Activated CD4-positive, alpha-beta T cell treated with anti-CD3 and anti-CD28 coated beads for 36 hours (primary cell): ENCODE measurements around the gene KNG1. TPM values are rescaled to one million over a fixed set of nuclear protein-coding genes. Genes with fewer than 3 reads are reported as not detected.

Experiments used
- ATAC-seq: fragments of 200-7000 bp; cut with Tn5 transposase; one replicate; pipeline ENCODE4 v1.10.0; 2021; ENCODE audit warnings: mild to moderate bottlenecking, moderate library complexity
- CTCF ChIA-PET: fragments of 350-600 bp; sonication (Branson Sonifier 250); formaldehyde crosslinking; loops from one replicate; lab custom pipeline; 2021; ENCODE audit warnings: antibody characterized with exemption; lab: Charles Lee
- POLR2A ChIA-PET: fragments of 350-600 bp; sonication (Branson Sonifier 250); formaldehyde crosslinking; loops from one replicate; lab custom pipeline; 2021; ENCODE audit warnings: antibody characterized with exemption, inconsistent platforms; lab: Charles Lee
- DNase-seq: peaks from one replicate; pipeline ENCODE4 v3.0.0-alpha.2; 2020
- H3K27ac Mint-ChIP-seq: one replicate; pipeline ENCODE4 v1.8.0; 2021; ENCODE audit warnings: mixed read lengths
- H3K27me3 Mint-ChIP-seq: one replicate; pipeline ENCODE4 v1.8.0; 2021; ENCODE audit warnings: mixed read lengths
- H3K36me3 Mint-ChIP-seq: one replicate; pipeline ENCODE4 v1.8.0; 2021; ENCODE audit warnings: low read depth, mixed read lengths
- H3K4me1 Mint-ChIP-seq: one replicate; pipeline ENCODE4 v1.8.0; 2021; ENCODE audit warnings: mixed read lengths
- H3K4me3 Mint-ChIP-seq: one replicate; pipeline ENCODE4 v1.8.0; 2021; ENCODE audit warnings: mild to moderate bottlenecking, moderate library complexity, mixed read lengths
- H3K9me3 Mint-ChIP-seq: one replicate; pipeline ENCODE4 v1.8.0; 2021; ENCODE audit warnings: low read depth, mixed read lengths
- intact Hi-C, 2 experiments: fragments of 100-400 bp; cut with DNase I in 1 of 2; cut with micrococcal nuclease in 1 of 2; formaldehyde crosslinking; loops; one replicate each; pipeline versions ENCODE4 v1.14.2 to v1.15.1; 2022 to 2024; cut with DNase I, micrococcal nuclease
- total RNA-seq, 2 experiments: library from RNA; stranded (reverse); gene quantifications; one replicate each; pipeline ENCODE4 v1.2.3, GENCODE V29; 2021

Gene KNG1
- total RNA-seq, 2 experiments from 2014 or later = not detected

DNA sequence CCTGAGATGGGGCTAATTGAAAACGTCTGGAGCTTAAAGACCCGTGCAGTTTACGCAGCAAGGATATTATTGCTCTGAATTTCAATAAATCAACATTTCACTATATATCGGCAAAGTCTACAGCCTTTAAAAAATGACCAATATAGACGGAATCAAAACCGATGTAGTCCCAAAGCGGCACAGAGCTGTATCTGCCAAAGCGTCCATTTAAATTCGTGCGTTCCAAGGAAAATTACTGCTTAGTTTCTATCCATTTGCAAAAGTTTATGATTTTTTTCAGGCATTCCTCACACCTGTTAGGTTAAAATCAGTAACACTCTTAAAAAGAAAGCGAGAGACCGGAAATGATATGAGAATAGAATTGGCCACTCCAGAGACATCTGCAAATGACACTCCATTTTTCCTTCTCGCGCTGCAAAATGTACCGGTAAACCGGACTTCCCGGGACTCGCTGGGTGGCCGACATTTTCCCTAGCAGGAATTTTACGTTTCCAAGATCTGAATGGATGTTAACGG, 65.4 kb downstream of the KNG1 start:
- intact Hi-C loops = loop anchor here (1.0 to 5.0 kb wide), 14 partner anchors 10 to 1196 kb away; partner anchors contain the start of genes DNAJB11 (in 2 of the 2), RFC4 (in 2 of the 2), ETV5 (in 1 of the 2) and RPL39L (in 1 of the 2)
- H3K9me3 Mint-ChIP-seq = no peaks in the 10 kb centered on the region
- no peak for ATAC-seq
- H3K27me3 Mint-ChIP-seq = no peaks in the 10 kb centered on the region
- POLR2A ChIA-PET = interaction anchor here (0.5 to 3.7 kb wide), 13 partner anchors 9 to 830 kb away, joined by 3 to 36 read pairs (median 4); partner anchors contain the start of genes DNAJB11 and RFC4
- peaks cover 26% of the 10 kb centered on the region for H3K4me1 Mint-ChIP-seq
- CTCF ChIA-PET = interaction anchor here (0.7 to 1.3 kb wide), 3 partner anchors 9 to 167 kb away, joined by 3 to 5 read pairs (median 4); no protein-coding TSS in a partner anchor
- H3K4me3 Mint-ChIP-seq = peak overlapping the region; percentile 100
- peaks cover 43% of the 10 kb centered on the region for H3K36me3 Mint-ChIP-seq
- peak overlapping the region; percentile 100 for H3K27ac Mint-ChIP-seq
- no peak for DNase-seq

DNA sequence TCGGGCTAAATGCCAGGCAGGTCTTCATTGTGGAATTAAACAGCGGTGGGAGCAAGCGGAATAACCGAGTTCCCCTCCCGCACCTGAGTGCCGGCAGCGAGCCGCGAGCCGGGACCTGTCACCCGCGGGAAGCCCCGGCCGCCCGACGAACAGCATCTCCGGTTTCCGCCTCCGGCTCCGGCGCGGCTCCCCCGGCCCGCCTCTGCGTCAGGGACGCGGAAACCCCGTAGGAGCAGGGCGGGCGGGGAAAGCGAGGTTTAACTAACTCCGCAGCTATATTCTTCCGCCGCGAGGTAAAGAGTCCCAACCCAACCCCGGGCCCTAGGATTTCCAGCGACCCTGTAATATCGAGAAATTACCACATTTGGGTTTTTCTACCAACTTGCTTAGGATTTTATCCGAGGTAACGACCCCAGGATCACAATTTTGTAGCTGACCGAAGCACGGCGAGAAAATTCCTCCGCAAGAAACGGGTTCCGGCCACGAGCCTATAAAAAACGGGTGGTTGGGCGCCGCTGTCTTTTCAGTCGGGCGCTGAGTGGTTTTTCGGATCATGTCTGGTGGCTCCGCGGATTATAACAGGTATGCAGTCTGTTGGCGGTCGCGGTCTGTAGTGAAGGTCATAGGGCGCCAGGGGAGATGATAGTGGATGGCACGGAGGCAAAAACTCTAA, 66.0 kb downstream of the KNG1 start, which contains the start of gene EIF4A2:
Gene EIF4A2 (plus strand): TSS at position 520 of the 673 bp plus-strand sequence. CDS start 34 bp downstream, at position 554.
- ChIA-PET CTCF (interaction anchor here (0.7 to 1.3 kb wide), 6 partner anchors 9 to 583 kb away, joined by 3 to 5 read pairs (median 3); partner anchors contain the start of gene RPL39L), POLR2A (interaction anchor here (0.5 to 3.7 kb wide), 15 partner anchors 9 to 830 kb away, joined by 3 to 36 read pairs (median 4); partner anchors contain the start of genes DNAJB11 and RFC4)
- peak; percentile 69 for ATAC-seq
- H3K4me1 Mint-ChIP-seq = peaks cover 32% of the 10 kb centered on the region
- peak; percentile 95 for DNase-seq
- peaks cover 49% of the 10 kb centered on the region for H3K36me3 Mint-ChIP-seq
- H3K27ac Mint-ChIP-seq = peak within 1 kb of the TSS; percentile 100
- intact Hi-C loops = loop anchor here (1.0 to 5.0 kb wide), 13 partner anchors 23 to 1196 kb away; partner anchors contain the start of genes DNAJB11 (in 2 of the 2), RFC4 (in 2 of the 2), ETV5 (in 1 of the 2) and RPL39L (in 1 of the 2)
- no peaks in the 10 kb centered on the region for H3K27me3 Mint-ChIP-seq
- no peaks in the 10 kb centered on the region for H3K9me3 Mint-ChIP-seq
- H3K4me3 Mint-ChIP-seq = peak within 1 kb of the TSS; percentile 100

DNA sequence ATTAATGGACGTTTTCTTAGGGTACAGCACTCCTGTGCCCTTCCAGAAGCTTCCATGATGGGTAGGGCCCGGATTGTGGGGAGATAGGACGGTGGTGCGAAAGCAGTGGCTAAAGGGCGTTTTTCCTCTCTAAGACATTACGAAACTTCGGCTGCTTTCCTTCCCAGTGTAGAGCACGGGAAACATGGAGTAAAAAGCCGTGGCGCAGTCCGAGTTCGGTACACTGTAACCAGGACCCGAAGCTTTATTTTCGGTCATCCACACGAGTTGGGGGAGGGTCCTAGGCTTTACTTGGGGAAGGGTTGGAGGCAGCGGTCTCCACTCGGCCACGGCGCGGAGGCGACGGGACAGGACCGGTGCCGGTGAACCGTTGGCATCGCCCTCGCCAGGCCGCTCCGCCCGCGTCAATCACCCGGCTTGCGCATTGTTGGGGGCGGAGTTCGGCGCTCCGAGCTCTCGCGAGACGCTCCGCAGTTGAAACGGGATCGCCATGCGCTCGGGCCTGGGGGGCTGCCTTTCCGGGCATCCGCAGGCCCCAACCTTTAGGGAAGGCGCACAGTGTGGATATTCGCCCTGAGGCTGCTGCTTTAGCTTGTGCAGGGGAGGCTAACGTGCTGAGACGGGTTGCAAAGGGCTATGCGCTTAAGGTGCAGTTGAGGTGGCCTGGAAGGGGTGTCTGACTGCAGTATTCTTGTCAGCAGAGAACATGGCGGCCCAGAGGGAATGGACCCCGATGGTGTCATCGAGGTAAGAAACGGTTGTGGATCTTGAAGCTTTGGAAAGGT, 66.8 kb downstream of the KNG1 start:
- ATAC-seq (peak; percentile 71), DNase-seq (peak; percentile 87)
- H3K36me3 Mint-ChIP-seq = peaks cover 56% of the 10 kb centered on the region
- peak overlapping the region; percentile 100 for H3K27ac Mint-ChIP-seq
- no peaks in the 10 kb centered on the region for H3K27me3 Mint-ChIP-seq
- peaks cover 39% of the 10 kb centered on the region for H3K4me1 Mint-ChIP-seq
- ChIA-PET POLR2A (interaction anchor here (0.5 to 3.7 kb wide), 14 partner anchors 8 to 249 kb away, joined by 3 to 36 read pairs (median 5); partner anchors contain the start of genes DNAJB11 and RFC4), CTCF (interaction anchor here (0.6 to 1.7 kb wide), 6 partner anchors 21 to 582 kb away, joined by 3 to 6 read pairs (median 3); partner anchors contain the start of gene RPL39L)
- intact Hi-C loops = loop anchor here (1.0 to 5.0 kb wide), 13 partner anchors 22 to 1197 kb away; partner anchors contain the start of genes DNAJB11 (in 2 of the 2), RFC4 (in 2 of the 2), ETV5 (in 1 of the 2) and RPL39L (in 1 of the 2)
- H3K9me3 Mint-ChIP-seq = no peaks in the 10 kb centered on the region
- H3K4me3 Mint-ChIP-seq = peak overlapping the region; percentile 100

DNA sequence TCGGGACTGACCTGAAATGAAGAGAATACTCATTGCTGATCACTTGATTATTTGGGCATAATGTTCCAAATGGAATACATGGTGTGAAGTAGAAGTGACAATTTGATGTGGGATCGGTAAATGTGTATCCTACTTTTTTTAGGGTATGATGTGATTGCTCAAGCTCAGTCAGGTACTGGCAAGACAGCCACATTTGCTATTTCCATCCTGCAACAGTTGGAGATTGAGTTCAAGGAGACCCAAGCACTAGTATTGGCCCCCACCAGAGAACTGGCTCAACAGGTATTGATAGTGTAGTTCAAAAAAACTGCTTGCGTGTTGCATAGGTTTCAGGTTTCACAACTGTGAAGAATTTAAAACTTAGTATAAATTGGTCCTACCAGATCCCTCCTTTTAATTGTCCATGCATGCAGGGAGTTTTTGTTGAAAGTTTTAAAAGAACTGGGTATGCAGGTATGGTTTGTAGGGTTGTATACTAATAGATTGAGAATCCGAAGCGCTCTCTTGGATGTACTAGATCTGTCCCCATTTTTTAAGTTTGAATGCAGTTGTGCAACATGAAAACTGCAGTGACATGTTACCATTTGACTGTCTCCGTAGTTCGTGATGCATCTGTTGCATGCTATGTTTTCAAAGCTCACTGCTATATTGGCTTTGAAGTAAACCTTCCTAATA, 67.8 kb downstream of the KNG1 start:
- Mint-ChIP-seq H3K27me3 (no peaks in the 10 kb centered on the region), H3K9me3 (no peaks in the 10 kb centered on the region), H3K36me3 (peaks cover 62% of the 10 kb centered on the region), H3K27ac (peak overlapping the region; percentile 100), H3K4me3 (peak overlapping the region; percentile 100), H3K4me1 (peaks cover 43% of the 10 kb centered on the region)
- CTCF ChIA-PET = interaction anchor here (0.6 to 1.7 kb wide), 5 partner anchors 20 to 461 kb away, joined by 3 to 6 read pairs (median 3); no protein-coding TSS in a partner anchor
- intact Hi-C loops = loop anchor here (5.0 kb wide), 4 partner anchors 37 to 242 kb away; no protein-coding TSS in a partner anchor
- ATAC-seq = no peak
- POLR2A ChIA-PET = interaction anchor here (0.6 to 3.7 kb wide), 8 partner anchors 12 to 250 kb away, joined by 3 to 36 read pairs (median 5); partner anchors contain the start of genes DNAJB11 and RFC4
- no peak for DNase-seq

DNA sequence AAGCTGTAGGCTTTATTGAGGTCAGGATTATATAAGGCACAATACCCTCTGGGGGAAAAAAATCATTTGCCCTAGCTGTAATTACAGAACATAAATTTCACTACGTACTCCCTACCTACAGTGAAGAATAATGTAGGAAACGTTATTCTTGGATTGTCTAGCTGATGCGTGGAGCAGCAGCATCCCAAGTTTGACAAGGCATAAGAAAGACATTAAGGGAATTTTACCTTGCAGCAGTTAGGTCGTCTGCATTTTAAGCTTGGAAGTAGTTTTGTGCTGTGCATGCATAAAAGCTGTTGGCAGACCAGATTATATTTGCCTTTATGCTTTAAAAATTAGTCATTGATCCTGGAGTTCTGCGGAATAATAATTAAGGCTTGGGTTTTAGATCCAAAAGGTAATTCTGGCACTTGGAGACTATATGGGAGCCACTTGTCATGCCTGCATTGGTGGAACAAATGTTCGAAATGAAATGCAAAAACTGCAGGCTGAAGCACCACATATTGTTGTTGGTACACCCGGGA, 68.4 kb downstream of the KNG1 start:
- Mint-ChIP-seq H3K4me3 (peak overlapping the region; percentile 100), H3K4me1 (peaks cover 43% of the 10 kb centered on the region), H3K27me3 (no peaks in the 10 kb centered on the region), H3K27ac (peak overlapping the region; percentile 100), H3K36me3 (peaks cover 67% of the 10 kb centered on the region), H3K9me3 (no peaks in the 10 kb centered on the region)
- ChIA-PET CTCF (interaction anchor here (0.6 to 1.7 kb wide), 4 partner anchors 19 to 461 kb away, joined by 3 to 6 read pairs (median 4); no protein-coding TSS in a partner anchor), POLR2A (interaction anchor here (0.7 to 3.7 kb wide), 5 partner anchors 13 to 215 kb away, joined by 3 to 36 read pairs (median 7); partner anchors contain the start of gene DNAJB11)
- ATAC-seq (no peak), DNase-seq (no peak)
- intact Hi-C loops = loop anchor here in 1 of 2 experiments (2.0 to 5.0 kb wide), 2 partner anchors 37 to 853 kb away; no protein-coding TSS in a partner anchor

- peak overlapping the region; percentile 100 for H3K4me3 Mint-ChIP-seq
- H3K36me3 Mint-ChIP-seq = peaks cover 78% of the 10 kb centered on the region
- intact Hi-C loops = loop anchor here in 1 of 2 experiments (2.0 to 5.0 kb wide), 2 partner anchors 35 to 854 kb away; no protein-coding TSS in a partner anchor
- H3K4me1 Mint-ChIP-seq = peaks cover 49% of the 10 kb centered on the region
- H3K9me3 Mint-ChIP-seq = no peaks in the 10 kb centered on the region
- ChIA-PET POLR2A (no interaction called here), CTCF (no interaction called here)
- H3K27me3 Mint-ChIP-seq = no peaks in the 10 kb centered on the region
- DNase-seq = no peak
- peak overlapping the region; percentile 100 for H3K27ac Mint-ChIP-seq
- ATAC-seq = no peak
Measured at GRCh38 chr3:186786922-186787321, 69.8 kb downstream of the KNG1 start.

- DNase-seq (no peak), ATAC-seq (no peak)
- no peaks in the 10 kb centered on the region for H3K27me3 Mint-ChIP-seq
- H3K4me1 Mint-ChIP-seq = peaks cover 45% of the 10 kb centered on the region
- intact Hi-C loops = loop anchor here in 1 of 2 experiments (2.0 to 5.0 kb wide), 2 partner anchors 34 to 855 kb away; no protein-coding TSS in a partner anchor
- CTCF ChIA-PET = no interaction called here
- H3K36me3 Mint-ChIP-seq = peaks cover 84% of the 10 kb centered on the region
- H3K27ac Mint-ChIP-seq = peak overlapping the region; percentile 100
- no peaks in the 10 kb centered on the region for H3K9me3 Mint-ChIP-seq
- POLR2A ChIA-PET = interaction anchor here (1.5 kb wide), 1 partner anchor 15 kb away, joined by 3 read pairs; no protein-coding TSS in a partner anchor
- H3K4me3 Mint-ChIP-seq = peak overlapping the region; percentile 100
Measured at GRCh38 chr3:186787642-186788481, 70.7 kb downstream of the KNG1 start.

GRCh38 chr3:186788482-186789370, 71.6 kb downstream of the KNG1 start:
- intact Hi-C loops = loop anchor here in 1 of 2 experiments (5.0 kb wide), 1 partner anchor 34 kb away; no protein-coding TSS in a partner anchor
- peaks cover 87% of the 10 kb centered on the region for H3K36me3 Mint-ChIP-seq

More at GRCh38 chr3:186788482-186789370, 71.6 kb downstream of the KNG1 start:
- ATAC-seq (no peak), DNase-seq (no peak)
- POLR2A ChIA-PET = interaction anchor here (0.6 to 2.2 kb wide), 3 partner anchors 15 to 133 kb away, joined by 3 to 12 read pairs (median 3); partner anchors contain the start of gene RFC4
- H3K27ac Mint-ChIP-seq = peak overlapping the region; percentile 100
- no peaks in the 10 kb centered on the region for H3K9me3 Mint-ChIP-seq
- H3K4me1 Mint-ChIP-seq = peaks cover 45% of the 10 kb centered on the region
- CTCF ChIA-PET = no interaction called here
- H3K4me3 Mint-ChIP-seq = peak overlapping the region; percentile 100
- no peaks in the 10 kb centered on the region for H3K27me3 Mint-ChIP-seq
